SHP77 (cell line): Measurements from ENCODE around the gene PDRG1.

Experiments used
- DNase-seq, 2 experiments: peaks; one replicate each; lab custom pipeline; 2025; lab: John Stamatoyannopoulos, UW

The PDRG1 gene

GRCh38 chr20:31951530-31952453, at the start of gene PDRG1:
Gene PDRG1, minus strand, starts transcription at chr20:31952046. Its CDS starts 85 bp downstream, at chr20:31951961.
- peak; percentile 87 to 94 for DNase-seq

GRCh38 chr20:31998246-31998645, 46.4 kb upstream of the PDRG1 start:
- DNase-seq, result no peak

GRCh38 chr20:31996996-31997395, 45.1 kb upstream of the PDRG1 start:
- DNase-seq, result no peak

- no peak for DNase-seq
Observed at GRCh38 chr20:31992086-31992485, 40.2 kb upstream of the PDRG1 start.

GRCh38 chr20:31991339-31991705, 39.5 kb upstream of the PDRG1 start:
- DNase-seq, result peak in 1 of 2 experiments; percentile 15

GRCh38 chr20:31990641-31991338, 38.9 kb upstream of the PDRG1 start:
- DNase-seq, result peak; percentile 44 to 64

GRCh38 chr20:31989030-31989645, 37.3 kb upstream of the PDRG1 start:
- no peak for DNase-seq

GRCh38 chr20:31988430-31989015, 36.7 kb upstream of the PDRG1 start:
- no peak for DNase-seq

- no peak for DNase-seq
Observed at GRCh38 chr20:31987744-31988143, 35.9 kb upstream of the PDRG1 start.

- no peak for DNase-seq
Observed at GRCh38 chr20:31984981-31985471, 33.2 kb upstream of the PDRG1 start.

GRCh38 chr20:31981784-31982183, 29.9 kb upstream of the PDRG1 start:
- no peak for DNase-seq

- DNase-seq, result no peak
Observed at GRCh38 chr20:31979713-31980426, 28.0 kb upstream of the PDRG1 start.

GRCh38 chr20:31977080-31977479, 25.2 kb upstream of the PDRG1 start:
- no peak for DNase-seq

- DNase-seq, result no peak
Observed at GRCh38 chr20:31975874-31976273, 24.0 kb upstream of the PDRG1 start.

GRCh38 chr20:31974951-31975487, 23.2 kb upstream of the PDRG1 start:
- DNase-seq, result no peak

GRCh38 chr20:31974296-31974695, 22.4 kb upstream of the PDRG1 start:
- DNase-seq, result no peak

- no peak for DNase-seq
Observed at GRCh38 chr20:31972471-31973021, 20.7 kb upstream of the PDRG1 start.

GRCh38 chr20:31969991-31970390, 18.1 kb upstream of the PDRG1 start:
- no peak for DNase-seq

- no peak for DNase-seq
Observed at GRCh38 chr20:31968291-31969126, 16.7 kb upstream of the PDRG1 start.

GRCh38 chr20:31967830-31968249, 16.0 kb upstream of the PDRG1 start, which contains the start of gene XKR7:
Gene XKR7, plus strand, starts transcription at chr20:31968151. Its CDS starts 25 bp downstream, at chr20:31968176.
- peak; percentile 45 to 51 for DNase-seq
